GM18867 (cell line): Measurements from ENCODE around the gene COG5.
A peak's percentile ranks its signal among the peaks of the same experiment; 100 is the strongest.

Experiments used
- ATAC-seq: cut with Tn5 transposase; IDR thresholded peaks from one replicate; pipeline ENCODE4 v1.9.1; 2021; ENCODE audit warnings: mild to moderate bottlenecking, moderate library complexity; ENCODE audit not compliant: unreplicated experiment

The COG5 gene

GRCh38 chr7:107201795-107202450, 361.8 kb downstream of the COG5 start:
- ATAC-seq, result peak; percentile 82

GRCh38 chr7:107196834-107197610, 366.7 kb downstream of the COG5 start:
- no peak for ATAC-seq

- no peak for ATAC-seq
Observed at GRCh38 chr7:107194052-107194451, 369.7 kb downstream of the COG5 start.

- ATAC-seq, result no peak
Observed at GRCh38 chr7:107190090-107190489, 373.6 kb downstream of the COG5 start.

GRCh38 chr7:107187774-107188173, 375.9 kb downstream of the COG5 start:
- no peak for ATAC-seq

GRCh38 chr7:107186240-107186639, 377.5 kb downstream of the COG5 start:
- no peak for ATAC-seq

GRCh38 chr7:107185716-107186115, 378.0 kb downstream of the COG5 start:
- no peak for ATAC-seq

GRCh38 chr7:107181172-107181571, 382.5 kb downstream of the COG5 start:
- no peak for ATAC-seq

GRCh38 chr7:107180378-107180777, 383.3 kb downstream of the COG5 start:
- ATAC-seq, result no peak

GRCh38 chr7:107179326-107180164, 384.2 kb downstream of the COG5 start:
- no peak for ATAC-seq

- peak; percentile 54 for ATAC-seq
Observed at GRCh38 chr7:107173691-107174406, 389.9 kb downstream of the COG5 start.

GRCh38 chr7:107173191-107173590, 390.5 kb downstream of the COG5 start:
- ATAC-seq, result no peak

- ATAC-seq, result no peak
Observed at GRCh38 chr7:107172276-107173032, 391.3 kb downstream of the COG5 start.

- ATAC-seq, result no peak
Observed at GRCh38 chr7:107171496-107171895, 392.2 kb downstream of the COG5 start.

GRCh38 chr7:107170051-107170915, 393.4 kb downstream of the COG5 start:
- no peak for ATAC-seq

GRCh38 chr7:107169120-107170050, 394.3 kb downstream of the COG5 start:
- ATAC-seq, result peak; percentile 27

- ATAC-seq, result peak; percentile 88
Observed at GRCh38 chr7:107168233-107169119, 395.2 kb downstream of the COG5 start, which contains the start of gene HBP1. TSS of gene HBP1 (plus strand) at chr7:107169003. CDS start at chr7:107179894, 10,891 bp downstream.
